Daoy (cell line): ENCODE results near the gene TPM4. TPM values are rescaled to one million over a fixed set of nuclear protein-coding genes. Genes with fewer than 3 reads are reported as not detected.

Experiments used
- DNase-seq: peaks from one replicate; pipeline ENCODE4 v3.0.0-alpha.2; 2015; ENCODE audit warnings: low read depth
- total RNA-seq: library from RNA; depleted of rRNA; stranded (reverse); fragments of >200 nt; shearing (Covaris generic); gene quantifications from 2 replicates; pipeline ENCODE4 v1.2.3, GENCODE V29; 2014

TPM4 gene
- total RNA-seq, 1 experiment from 2014 or later, result 1,303 TPM

DNA sequence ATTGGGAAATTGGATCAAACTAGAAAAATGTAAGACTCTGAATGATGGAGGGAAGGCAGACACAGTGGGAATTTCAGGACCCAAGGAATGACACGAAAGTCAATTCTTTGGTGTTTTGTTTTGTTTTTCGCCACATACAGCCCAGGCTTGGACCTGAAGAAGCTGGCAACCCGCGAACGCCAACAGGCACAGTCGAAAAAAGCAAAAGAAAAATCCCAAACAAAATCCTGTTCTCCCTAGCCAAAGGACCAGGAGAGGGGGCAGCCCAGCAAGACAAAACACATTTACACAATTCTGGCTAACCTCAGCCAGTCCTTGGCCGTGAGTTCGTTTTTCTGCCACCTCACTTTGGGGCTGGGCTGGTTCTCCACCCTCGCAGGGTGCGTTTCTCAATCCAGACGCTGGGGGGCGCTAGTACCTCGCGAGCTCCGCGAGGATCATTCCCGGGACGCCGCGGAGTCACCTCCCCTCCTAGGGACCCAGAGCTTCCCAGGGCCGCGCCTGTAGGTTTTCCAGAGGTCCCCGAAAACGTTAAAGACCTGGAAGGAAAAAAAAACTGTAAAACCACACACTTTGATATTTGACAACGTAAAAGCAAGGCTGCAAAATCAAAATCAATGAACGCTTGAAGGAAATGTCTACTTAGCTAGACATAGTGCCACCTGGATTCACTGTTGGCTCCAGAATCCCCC, 34.9 kb upstream of the TPM4 start:
- DNase-seq, result peak; percentile 81

DNA sequence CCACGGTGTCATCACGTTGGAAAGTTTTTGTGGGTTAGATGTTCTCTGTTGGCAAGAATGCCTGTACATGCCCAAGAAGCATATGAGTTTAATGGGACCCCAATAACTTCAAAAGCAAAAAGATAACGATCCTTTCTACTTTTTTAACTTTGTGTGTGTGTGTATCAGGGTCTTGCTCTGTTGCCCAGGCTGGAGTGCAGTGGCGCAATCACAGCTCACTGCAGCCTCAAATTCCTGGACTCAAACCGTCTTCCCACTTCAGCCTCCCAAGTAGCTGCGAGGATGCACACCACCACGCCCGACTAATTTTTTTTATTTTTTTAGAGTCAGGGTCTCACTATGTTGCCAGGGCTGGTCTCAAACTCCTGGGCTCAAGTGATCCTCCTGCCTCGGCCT, 34.3 kb upstream of the TPM4 start:
- DNase-seq, result no peak

DNA sequence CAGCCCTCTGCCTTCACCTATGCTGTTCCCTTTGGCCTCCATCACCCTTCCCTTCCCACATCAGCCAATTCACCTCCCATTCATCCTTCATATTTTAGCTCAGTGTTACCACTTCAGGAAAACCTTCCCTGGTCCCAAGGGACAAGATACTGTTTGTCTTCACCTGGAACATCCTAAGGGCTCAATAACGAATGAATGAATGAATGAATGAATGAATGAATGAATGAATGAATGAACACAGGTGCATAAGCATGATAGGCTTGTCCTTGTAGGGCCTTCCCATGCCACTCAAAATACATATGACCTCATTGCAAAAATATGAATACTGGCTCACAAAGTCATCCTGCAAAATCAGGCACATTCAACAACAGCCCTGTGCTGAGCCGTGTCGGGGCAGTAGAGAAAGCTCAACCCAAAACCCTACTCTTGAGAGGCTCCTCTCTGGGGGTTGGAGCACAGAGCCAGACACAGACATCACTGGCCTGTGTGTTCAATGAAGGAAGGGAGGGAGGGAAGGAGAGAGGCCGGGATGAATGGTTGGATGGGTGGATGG, 33.7 kb upstream of the TPM4 start:
- DNase-seq, result no peak

DNA sequence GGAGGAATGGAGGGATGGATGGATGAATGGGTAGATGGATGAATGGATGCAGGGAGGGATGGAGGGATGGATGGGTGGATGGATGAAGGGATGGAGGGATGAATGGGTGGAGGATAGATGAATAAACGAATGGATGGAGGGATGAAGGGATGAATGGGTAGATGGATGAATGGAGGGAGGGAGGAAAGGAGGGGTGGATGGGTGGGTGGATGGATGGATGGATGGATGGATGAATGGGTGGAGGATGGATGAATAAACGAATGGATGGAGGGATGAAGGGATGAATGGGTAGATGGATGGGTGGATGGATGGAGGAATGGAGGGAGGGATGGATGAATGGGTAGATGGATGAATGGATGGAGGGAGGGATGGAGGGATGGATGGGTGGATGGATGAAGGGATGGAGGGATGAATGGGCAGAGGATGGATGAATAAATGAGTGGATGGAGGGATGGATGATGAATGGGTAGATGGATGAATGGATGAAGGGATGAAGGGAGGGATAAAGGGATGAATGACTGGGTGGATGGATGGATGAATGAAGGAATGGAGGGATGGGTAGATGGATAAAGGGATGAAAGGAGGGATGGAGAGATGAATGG, 33.0 kb upstream of the TPM4 start:
- no peak for DNase-seq

DNA sequence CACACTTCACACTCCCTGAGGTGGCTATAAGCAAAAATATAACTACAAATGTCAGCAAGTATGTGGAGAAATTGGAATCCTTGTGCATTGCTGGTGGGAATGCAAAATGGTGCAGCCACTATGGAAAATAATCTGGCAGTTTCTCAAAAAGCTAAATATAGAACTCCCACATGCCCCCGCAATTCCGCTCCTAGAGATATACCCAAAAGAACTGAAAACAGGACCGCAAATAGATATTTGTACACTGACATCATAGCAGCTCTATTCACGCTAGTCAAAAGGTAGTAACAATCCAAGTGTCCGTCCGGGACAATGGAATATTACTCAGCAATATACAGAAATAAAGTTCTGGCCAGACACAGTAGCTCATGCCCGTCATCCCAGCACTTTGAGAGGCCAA, 31.5 kb upstream of the TPM4 start:
- no peak for DNase-seq

DNA sequence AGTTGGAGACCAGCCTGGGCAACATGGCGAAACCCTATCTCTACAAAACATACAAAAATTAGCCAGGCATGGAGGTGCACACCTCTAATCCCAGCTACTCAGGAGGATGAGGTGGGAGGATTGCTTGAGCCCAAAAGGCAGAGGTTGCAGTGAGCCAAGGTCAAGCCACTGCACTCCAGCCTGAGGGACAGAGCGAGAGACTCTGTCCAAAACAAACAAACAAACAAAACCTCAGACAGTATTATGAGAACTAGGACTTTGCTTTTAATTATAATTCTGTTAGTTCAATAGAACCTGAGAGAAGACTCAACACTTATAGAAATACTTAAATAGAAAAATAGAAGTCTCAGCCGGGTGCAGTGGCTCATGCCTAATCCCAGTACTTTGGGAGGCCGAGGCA, 31.1 kb upstream of the TPM4 start:
- DNase-seq, result no peak

DNA sequence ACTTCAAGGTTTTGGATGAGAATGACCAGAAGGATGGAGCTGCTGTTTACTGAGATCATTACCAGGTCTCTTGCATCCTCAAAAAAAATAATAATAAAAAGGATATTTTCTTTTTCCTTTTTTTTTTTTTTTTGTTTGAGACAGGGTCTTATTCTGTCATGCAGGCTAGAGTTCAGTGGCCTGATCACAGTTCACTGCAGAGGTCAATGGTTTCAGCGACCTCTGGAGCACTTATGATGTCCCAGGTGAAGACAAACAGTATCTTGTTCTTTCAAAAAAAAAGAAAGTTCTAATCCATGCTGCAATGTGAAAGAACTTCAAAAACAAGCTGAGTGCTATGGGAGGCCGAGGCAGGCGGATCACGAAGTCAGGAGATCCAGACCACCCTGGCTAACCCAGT, 30.4 kb upstream of the TPM4 start:
- DNase-seq, result no peak

DNA sequence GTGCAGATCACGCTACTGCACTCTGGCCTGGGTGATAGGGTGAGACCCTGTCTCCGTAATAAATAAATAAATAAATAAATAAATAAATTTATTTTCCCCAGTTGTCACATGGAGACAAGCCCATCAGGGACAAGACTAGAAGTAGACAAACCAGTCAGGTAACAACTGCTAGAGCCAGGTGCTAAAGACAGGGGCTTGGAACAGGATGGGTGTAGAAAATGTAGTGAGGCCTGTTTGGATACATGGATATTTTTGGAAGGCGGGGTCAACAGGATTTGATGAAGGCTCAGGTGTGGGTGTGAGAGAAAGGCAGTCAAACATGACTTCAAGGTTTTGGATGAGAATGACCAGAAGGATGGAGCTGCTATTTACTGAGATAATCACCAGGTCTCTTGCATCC, 27.7 kb upstream of the TPM4 start:
- no peak for DNase-seq

DNA sequence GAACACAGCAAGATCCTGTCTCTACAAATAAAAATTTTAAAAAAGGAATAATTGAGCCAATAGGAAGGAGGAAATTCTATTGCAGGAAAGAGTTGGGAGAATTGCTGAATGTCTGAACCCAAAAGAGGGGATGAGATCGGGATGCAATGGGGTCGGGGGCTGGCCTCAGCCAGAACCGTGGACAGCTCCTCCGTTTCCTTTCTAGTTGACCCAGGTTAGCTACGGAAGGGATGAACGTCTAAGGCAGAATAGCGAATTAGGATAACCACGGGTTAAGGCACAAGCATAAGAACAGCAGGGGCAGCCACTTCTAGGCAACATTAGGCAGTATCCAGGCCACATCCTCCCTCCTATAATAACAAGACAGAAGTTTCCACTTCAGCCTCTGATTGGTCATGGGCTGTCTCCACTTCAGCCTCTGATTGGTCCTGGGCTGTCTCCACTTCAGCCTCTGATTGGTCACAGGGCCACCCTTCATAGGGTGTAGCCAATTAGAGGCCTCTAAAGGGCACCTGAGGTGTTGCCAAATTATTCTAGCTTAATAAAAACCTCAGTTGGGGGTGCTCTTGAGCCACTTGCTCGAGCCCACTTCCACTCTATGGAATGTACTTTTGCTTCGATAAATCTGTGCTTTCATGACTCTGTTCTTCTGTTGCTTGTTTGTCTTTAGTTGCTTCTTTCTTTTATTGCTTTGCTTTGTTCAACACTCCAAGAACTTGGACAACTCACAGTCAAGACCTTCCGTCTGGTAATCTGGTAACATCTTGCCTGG, 24.9 kb upstream of the TPM4 start:
- no peak for DNase-seq

DNA sequence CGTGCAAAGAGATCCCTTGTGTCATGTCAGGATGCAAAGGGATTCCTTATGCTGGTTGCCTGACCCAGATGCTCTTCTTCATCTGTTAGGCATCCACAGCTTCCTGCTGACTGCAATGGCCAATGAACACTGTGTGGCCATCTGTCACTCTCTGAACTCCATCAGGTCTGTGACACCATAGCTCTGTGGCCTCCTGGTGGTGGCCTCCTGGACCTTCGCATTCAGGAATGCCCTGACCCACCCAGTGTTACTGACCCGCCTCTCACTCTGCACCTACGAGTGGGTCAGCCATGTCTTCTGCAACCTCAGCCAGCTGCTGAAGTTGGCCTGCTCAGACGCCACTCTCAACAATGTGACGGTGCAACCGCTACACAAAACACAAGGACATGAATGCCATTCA, 23.9 kb upstream of the TPM4 start:
- no peak for DNase-seq

DNA sequence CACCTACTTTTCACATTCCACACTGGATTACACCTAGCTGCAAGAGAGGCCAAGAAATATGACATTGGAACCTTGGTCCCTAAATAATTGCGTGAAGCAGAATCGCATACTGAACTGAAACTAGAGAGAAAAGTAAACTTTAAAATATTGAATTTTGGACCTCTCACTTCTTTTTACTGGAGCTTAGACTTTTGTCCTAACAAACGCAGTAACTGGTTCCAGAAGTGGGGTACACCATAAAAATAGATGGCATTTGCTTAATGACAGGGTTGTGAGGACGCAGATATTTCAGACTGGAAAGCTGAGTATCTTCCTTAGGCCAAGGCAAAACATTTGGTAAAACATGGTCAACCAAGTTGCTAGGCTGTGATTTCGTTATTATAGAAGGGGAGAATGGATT, 19.2 kb upstream of the TPM4 start:
- no peak for DNase-seq

DNA sequence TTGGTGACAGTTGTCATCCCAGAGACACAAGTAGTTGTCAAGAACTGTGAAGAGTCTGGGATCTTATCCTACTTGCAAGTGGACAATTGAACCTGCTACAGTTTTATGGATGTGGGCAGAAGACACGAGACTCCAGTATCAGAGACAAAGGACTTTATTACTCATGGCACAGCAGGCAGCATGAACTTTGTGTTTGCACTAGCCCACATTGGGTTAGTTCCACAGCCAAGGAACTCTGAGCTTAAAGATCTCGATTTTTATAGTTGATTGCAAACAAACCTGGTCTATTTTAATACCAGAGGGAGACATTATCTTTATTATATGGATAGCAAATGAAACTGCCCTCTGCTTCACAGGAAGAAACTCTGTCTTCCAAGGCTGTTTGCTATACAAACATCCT, 16.0 kb upstream of the TPM4 start:
- DNase-seq, result no peak

DNA sequence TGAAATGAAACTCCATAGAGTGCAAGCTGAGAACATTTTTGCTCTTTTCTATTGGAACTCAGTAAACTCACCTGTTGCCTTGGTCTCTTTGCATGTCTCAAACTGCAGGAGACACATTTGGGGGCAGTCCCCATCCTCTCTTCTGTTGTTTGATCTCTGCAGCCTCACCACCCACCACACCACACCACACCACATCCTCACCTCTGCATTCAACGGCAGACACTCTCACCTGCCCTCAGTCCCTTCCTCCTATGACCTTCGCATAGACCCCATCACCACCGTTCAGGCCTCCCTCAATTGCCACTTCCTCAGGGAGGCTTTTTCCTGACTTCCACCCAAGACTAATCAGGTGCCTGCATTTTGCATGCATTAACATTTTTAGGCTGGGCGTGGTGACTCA, 14.4 kb upstream of the TPM4 start:
- no peak for DNase-seq

DNA sequence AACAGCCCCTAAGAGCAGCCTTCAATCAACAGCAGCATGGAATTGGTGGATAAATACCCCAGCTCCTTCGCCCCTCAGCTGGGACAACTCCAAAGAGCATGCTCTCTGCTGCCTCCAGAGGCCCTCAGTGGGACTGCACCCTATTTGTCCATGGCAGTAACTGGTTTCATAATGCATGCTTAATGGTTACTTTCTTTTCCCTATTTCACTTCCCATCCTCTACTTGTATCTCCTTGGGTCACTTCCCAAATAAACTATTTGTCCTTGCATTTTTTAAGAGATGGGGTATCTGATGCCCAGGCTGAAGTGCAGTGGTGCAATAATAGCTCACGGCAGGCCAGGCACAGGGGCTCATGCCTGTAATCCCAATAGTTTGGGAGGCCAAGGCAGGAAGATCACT, 13.5 kb upstream of the TPM4 start:
- peak; percentile 54 for DNase-seq

DNA sequence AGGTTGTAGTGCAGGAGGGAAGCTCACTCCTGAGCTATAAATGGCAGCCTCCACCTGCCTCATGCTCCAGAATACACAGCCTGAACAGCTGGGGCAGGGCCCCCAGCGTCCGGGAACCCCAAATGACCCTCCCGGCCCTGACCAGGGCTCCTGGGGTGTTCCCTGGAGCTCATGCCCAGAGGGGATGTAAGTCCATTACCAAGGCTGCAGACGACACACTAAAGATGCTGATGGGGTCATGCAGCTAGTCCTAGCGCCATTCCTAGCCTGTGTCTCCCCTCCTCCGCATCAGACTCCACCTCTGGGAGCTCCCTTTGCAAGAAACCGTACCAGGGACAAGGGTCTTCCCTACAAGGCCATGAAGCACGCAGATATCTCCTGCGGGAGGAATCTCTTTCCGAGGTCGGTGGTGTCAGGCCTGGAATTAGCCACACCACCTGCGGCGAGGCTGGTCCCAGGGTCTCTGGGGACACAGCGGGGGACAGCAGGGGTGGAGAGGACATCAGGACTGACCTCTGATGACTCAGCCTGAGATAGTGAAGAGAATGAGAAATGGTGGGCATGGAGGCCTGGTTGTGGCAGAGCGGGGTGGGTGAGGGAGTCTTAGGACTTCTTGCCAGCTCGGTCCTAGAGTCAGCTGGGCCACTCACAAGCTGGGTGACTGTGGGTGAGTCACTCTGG, 11.9 kb upstream of the TPM4 start:
- DNase-seq, result no peak

DNA sequence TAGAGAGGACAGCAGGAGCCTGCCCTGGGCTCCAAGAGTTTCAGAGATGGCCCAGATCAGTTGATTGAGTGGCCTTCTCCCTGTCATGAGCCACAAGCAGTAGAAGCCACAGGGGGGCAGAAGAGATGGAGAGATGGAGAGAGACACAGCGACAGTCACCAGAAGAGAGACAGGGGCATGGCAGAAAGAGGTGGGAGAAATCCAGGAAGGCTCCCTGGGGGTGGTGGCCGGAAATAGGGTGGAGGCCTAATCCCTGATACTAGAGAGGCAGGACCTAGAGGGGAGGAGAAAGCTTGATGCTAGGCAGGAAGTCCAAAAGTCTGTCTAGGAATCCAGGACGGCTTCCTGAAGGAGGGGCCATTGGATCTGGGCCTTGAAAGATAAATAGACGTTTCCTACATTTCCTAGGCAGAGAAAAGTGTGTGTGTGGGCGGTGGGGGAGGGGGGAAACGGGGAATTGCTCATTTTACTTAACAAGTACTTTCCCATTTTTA, 9.6 kb upstream of the TPM4 start:
- peak; percentile 66 for DNase-seq

DNA sequence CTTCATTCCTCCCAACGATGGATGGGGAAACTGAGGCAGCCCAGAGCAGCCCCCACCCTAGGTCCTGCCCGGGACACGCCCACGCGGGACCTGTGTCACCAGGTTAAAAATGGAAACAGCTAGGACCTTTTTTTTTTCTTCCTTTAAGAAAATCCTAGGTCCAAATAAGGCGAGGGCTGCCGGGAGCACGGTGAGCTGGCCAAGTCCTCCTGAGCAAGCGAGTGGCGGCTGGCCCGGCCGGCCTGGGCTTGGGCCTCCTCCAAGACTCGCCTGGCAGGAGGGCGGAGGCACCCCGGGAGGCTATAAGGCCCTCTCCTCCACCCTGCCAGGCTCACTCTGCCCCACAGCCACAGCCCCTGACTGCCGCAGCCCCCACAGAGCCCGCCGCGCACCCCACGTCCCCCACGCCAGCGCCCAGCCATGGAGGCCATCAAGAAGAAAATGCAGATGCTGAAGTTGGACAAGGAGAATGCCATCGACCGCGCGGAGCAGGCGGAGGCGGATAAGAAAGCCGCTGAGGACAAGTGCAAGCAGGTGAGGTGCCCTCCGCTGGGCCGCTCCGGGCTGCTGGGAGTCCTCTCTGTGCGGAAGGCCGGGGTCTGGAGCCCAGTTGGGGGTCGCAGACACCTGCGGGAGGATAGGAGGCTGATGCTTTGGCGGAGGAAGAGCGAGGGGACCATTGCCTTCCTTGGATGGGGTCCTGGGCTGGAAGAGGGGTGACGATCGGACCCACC, 8.9 kb upstream of the TPM4 start:
- peak; percentile 79 for DNase-seq

DNA sequence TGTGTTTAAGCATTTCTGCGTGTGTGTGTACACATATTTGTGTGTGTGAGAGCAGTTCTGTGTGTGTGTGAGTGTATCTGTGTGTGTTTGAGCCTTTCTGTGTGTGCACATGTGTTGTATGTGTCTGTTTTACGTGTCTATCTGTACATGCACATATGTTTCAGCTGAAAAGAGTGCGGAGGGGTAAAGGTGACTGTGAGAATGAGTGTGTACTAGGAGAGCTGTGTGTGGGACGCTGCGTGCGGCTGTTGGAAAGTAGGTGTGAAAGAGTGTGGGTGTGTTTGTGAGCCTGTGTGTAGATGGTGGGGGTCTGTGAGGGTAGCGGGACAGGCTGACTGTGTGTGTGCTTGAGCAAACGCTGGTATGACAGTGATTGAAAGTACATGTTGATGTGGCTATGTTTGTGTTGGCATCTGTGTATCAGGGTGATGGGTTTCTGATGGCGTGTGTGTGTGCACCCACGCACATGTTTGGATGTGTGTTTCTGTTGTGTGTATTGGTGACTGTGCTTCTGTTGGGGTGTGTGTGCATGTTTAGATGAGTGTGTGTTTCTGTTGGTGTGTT, 7.5 kb upstream of the TPM4 start:
- DNase-seq, result no peak

DNA sequence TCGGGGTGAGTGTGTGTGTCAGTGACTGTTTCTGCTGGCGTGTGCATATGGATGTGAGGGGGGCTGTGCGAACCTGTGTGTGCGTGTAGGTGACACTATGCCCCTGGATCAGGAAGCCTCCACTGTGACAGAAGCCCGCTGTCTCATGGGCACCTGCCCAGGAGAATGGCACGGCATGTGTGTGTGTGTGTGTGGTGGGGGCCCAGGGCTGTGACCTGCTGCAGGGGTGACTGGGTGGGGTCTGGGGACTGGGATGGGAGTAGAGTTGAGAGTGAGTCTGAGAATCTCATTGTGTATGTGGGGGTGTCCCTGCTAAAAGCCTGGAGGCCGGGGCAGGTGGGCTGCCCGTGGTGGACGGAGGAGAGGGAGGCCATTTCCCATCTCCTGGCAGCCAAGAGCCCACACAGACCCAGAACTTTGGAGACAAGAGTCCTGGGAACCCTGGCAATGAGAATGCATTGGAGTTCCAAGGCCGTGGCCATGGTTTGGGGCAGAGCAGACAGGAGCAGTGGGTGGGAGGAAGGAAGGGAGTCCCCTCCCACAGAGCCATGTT, 6.4 kb upstream of the TPM4 start:
- DNase-seq, result no peak

DNA sequence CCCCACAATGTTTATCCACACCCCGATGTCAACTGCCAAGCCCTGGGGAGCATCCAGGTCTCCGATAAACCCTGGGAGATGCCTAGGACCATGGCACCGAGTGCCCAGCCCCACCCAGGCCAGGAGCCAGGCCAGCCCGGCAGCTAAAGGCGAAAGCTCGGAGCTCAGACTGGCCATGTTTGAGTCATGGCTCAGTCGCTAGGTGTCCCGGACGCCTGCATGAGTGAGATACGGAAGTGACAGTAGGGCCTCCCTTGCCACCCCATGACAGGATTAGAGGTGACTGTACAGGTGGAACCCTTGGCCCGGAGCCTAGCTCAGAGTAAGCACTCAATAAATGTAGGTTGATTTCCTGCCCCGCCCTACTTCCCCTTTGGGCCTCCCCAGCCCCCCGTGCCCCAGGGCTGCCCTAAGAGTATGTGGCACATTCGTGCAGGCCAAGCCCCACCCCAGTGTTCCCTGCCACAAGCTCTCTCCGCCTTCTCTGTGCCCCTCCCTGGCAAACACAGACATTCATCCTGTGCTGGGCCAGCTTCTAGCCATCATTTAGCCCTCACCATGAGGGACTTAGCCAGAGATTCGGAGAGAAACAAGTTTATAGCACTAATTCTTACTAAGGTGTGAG, 5.8 kb upstream of the TPM4 start:
- peak; percentile 70 for DNase-seq
